Osteocyte (in vitro differentiated cells): ENCODE measurements around the gene SHC4. TPM values are rescaled to one million over a fixed set of nuclear protein-coding genes. Genes with fewer than 3 reads are reported as not detected.

ENCODE experiments used
- DNase-seq: peaks from one replicate; pipeline ENCODE4 v3.0.0; 2021; ENCODE audit warnings: mixed read lengths; ENCODE audit not compliant: unreplicated experiment; ENCODE audit errors: extremely low spot score
- H3K27ac Mint-ChIP-seq: one replicate; pipeline ENCODE4 v1.8.0; 2021; ENCODE audit warnings: mild to moderate bottlenecking, mixed read lengths; ENCODE audit not compliant: unreplicated experiment
- H3K27me3 Mint-ChIP-seq: one replicate; pipeline ENCODE4 v1.8.0; 2021; ENCODE audit warnings: mixed read lengths; ENCODE audit not compliant: unreplicated experiment
- H3K36me3 Mint-ChIP-seq: one replicate; pipeline ENCODE4 v1.8.0; 2021; ENCODE audit warnings: mixed read lengths; ENCODE audit not compliant: unreplicated experiment
- H3K4me1 Mint-ChIP-seq: one replicate; pipeline ENCODE4 v1.8.0; 2021; ENCODE audit warnings: mixed read lengths; ENCODE audit not compliant: unreplicated experiment
- H3K4me3 Mint-ChIP-seq: one replicate; pipeline ENCODE4 v1.8.0; 2021; ENCODE audit warnings: mild to moderate bottlenecking, moderate library complexity, mixed read lengths; ENCODE audit not compliant: unreplicated experiment
- H3K9me3 Mint-ChIP-seq: one replicate; pipeline ENCODE4 v1.8.0; 2021; ENCODE audit warnings: mixed read lengths; ENCODE audit not compliant: unreplicated experiment
- total RNA-seq: library from RNA; stranded (reverse); gene quantifications from 2 replicates; pipeline ENCODE4 v1.2.1, GENCODE V29; 2021
- TF ChIP-seq, protein P1 (sequence below): fragments of 200-600 bp; sonication (generic); IDR thresholded peaks from 2 replicates; pipeline ENCODE4 v1.5.0; 2021; ENCODE audit warnings: antibody characterized with exemption, mild to moderate bottlenecking, moderate library complexity

SHC4 gene
- total RNA-seq, 1 donor from 2014 or later, result 4.2 TPM

DNA sequence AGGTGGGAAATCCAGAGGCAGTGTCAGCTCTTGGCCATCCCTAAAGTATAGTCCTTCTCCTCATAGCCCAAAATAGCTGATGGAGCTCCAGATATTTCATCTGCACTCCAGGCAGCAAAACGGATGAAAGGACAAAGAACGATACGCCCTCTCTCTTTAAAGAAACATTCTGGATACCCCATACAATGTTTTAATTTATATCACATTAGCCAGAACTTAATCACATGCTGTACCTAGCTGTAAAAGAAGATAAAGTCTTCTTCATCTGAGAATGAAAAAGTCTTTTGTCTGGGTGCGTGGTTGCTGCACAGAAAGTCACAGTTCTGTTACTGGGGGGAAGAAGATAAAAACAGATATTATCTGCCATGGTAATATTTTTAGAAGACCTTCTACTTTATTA, 4.3 kb upstream of the SHC4 start:
- H3K4me1 Mint-ChIP-seq, result peaks cover 16% of the 10 kb centered on the region
- TF ChIP-seq, protein P1, sequence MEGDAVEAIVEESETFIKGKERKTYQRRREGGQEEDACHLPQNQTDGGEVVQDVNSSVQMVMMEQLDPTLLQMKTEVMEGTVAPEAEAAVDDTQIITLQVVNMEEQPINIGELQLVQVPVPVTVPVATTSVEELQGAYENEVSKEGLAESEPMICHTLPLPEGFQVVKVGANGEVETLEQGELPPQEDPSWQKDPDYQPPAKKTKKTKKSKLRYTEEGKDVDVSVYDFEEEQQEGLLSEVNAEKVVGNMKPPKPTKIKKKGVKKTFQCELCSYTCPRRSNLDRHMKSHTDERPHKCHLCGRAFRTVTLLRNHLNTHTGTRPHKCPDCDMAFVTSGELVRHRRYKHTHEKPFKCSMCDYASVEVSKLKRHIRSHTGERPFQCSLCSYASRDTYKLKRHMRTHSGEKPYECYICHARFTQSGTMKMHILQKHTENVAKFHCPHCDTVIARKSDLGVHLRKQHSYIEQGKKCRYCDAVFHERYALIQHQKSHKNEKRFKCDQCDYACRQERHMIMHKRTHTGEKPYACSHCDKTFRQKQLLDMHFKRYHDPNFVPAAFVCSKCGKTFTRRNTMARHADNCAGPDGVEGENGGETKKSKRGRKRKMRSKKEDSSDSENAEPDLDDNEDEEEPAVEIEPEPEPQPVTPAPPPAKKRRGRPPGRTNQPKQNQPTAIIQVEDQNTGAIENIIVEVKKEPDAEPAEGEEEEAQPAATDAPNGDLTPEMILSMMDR, result no peak
- no peaks in the 10 kb centered on the region for H3K36me3 Mint-ChIP-seq
- H3K27ac Mint-ChIP-seq, result no peak overlapping the region
- H3K27me3 Mint-ChIP-seq, result no peaks in the 10 kb centered on the region
- H3K4me3 Mint-ChIP-seq, result no peak overlapping the region
- DNase-seq, result no peak
- no peaks in the 10 kb centered on the region for H3K9me3 Mint-ChIP-seq

DNA sequence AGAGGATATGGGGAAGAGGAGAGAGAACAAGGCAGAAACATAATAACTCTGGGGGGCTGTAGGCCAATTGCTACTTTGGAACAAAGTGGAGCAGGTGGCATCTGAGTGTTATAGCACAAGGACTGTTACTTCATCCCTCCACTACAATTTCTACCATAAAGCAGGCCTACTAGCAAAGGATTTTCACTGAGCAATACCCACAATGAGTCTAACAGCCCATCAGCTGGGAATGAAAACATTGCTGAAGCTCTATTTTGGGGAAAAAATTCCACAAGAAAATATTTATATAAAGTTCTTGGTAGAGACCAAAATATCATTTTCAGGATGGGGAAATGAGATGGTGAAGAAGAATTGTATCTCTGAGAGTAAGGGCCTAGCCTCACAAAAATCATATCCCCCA, 3.6 kb upstream of the SHC4 start:
- Mint-ChIP-seq H3K27ac (peak overlapping the region; percentile 42), H3K4me3 (no peak overlapping the region)

GRCh38 chr15:48966595-48967301, 3.0 kb upstream of the SHC4 start:
- TF ChIP-seq, protein P1, result no peak
- no peak for DNase-seq
- H3K27me3 Mint-ChIP-seq, result no peaks in the 10 kb centered on the region
- peaks cover 24% of the 10 kb centered on the region for H3K4me1 Mint-ChIP-seq
- peak overlapping the region; percentile 42 for H3K27ac Mint-ChIP-seq
- no peaks in the 10 kb centered on the region for H3K36me3 Mint-ChIP-seq
- H3K9me3 Mint-ChIP-seq, result no peaks in the 10 kb centered on the region
- H3K4me3 Mint-ChIP-seq, result no peak overlapping the region

More for the DNA sequence above, 3.6 kb upstream of the SHC4 start:
- Mint-ChIP-seq H3K36me3 (no peaks in the 10 kb centered on the region), H3K4me1 (peaks cover 20% of the 10 kb centered on the region), H3K27me3 (no peaks in the 10 kb centered on the region), H3K9me3 (no peaks in the 10 kb centered on the region)
- TF ChIP-seq, protein P1, result no peak
- no peak for DNase-seq

DNA sequence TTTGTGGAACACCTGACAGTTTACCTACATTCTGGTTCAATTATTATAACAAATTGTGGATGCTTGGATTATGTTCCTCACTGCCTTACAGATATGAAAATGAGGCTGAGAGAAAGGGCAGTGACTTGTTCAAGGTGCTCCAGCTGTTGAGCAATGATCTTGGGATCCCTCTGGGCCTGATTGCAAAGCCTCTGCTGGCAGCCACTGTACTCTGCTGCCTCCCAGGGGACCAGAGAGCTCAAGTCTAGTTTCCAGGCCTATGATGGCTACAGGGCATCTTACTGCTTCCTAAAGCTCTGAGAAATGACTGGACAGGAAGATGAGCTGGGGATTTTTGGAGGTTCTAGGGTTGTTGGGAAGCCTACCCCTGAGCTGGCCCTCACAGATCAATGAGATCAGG, 2.3 kb upstream of the SHC4 start:
- DNase-seq, result no peak
- Mint-ChIP-seq H3K4me3 (no peak overlapping the region), H3K36me3 (no peaks in the 10 kb centered on the region), H3K9me3 (no peaks in the 10 kb centered on the region), H3K4me1 (peaks cover 32% of the 10 kb centered on the region), H3K27ac (no peak overlapping the region), H3K27me3 (no peaks in the 10 kb centered on the region)
- TF ChIP-seq, protein P1, result no peak

GRCh38 chr15:48964898-48965297, 1.2 kb upstream of the SHC4 start:
- H3K27ac Mint-ChIP-seq, result no peak overlapping the region
- no peak overlapping the region for H3K4me3 Mint-ChIP-seq
- no peaks in the 10 kb centered on the region for H3K27me3 Mint-ChIP-seq
- H3K36me3 Mint-ChIP-seq, result no peaks in the 10 kb centered on the region
- TF ChIP-seq, protein P1, result no peak
- DNase-seq, result no peak
- no peaks in the 10 kb centered on the region for H3K9me3 Mint-ChIP-seq
- H3K4me1 Mint-ChIP-seq, result peaks cover 36% of the 10 kb centered on the region
